ENCODE data around the gene TNIK.

TNIK gene

GRCh38 chr3:171312741-171313140, 147.5 kb downstream of the TNIK start:
- H3K27me3 ChIP-seq (ENCODE audit: insufficient read depth, poor library complexity, severe bottlenecking) = no peaks in the 10 kb centered on the region
- H3K9me3 ChIP-seq (ENCODE audit: severe bottlenecking) = no peaks in the 10 kb centered on the region
- no peak overlapping the region for H3K27ac ChIP-seq (ENCODE audit: poor library complexity, severe bottlenecking)
- H3K36me3 ChIP-seq (ENCODE audit: low read depth) = no peaks in the 10 kb centered on the region
- no peak for ATAC-seq (ENCODE audit: low read depth)
- H3K4me3 ChIP-seq (ENCODE audit: severe bottlenecking) = no peak overlapping the region
- H3K4me1 ChIP-seq (ENCODE audit: insufficient read depth, poor library complexity, severe bottlenecking) = peaks cover 14% of the 10 kb centered on the region
- no peak for DNase-seq (ENCODE audit: low spot score)
- TF ChIP-seq CTCF (IDR thresholded peaks at IDR 0.05; ENCODE audit: poor library complexity, severe bottlenecking) = no peak

GRCh38 chr3:171311784-171312183, 148.4 kb downstream of the TNIK start:
- Histone ChIP-seq H3K36me3 (ENCODE audit: low read depth) (no peaks in the 10 kb centered on the region), H3K27ac (ENCODE audit: poor library complexity, severe bottlenecking) (no peak overlapping the region), H3K9me3 (ENCODE audit: severe bottlenecking) (no peaks in the 10 kb centered on the region), H3K4me1 (ENCODE audit: insufficient read depth, poor library complexity, severe bottlenecking) (peaks cover 14% of the 10 kb centered on the region), H3K27me3 (ENCODE audit: insufficient read depth, poor library complexity, severe bottlenecking) (no peaks in the 10 kb centered on the region), H3K4me3 (ENCODE audit: severe bottlenecking) (no peak overlapping the region)
- ATAC-seq (ENCODE audit: low read depth) = no peak
- DNase-seq (ENCODE audit: low spot score) = no peak
- no peak for TF ChIP-seq CTCF (IDR thresholded peaks at IDR 0.05; ENCODE audit: poor library complexity, severe bottlenecking)

- Histone ChIP-seq H3K9me3 (ENCODE audit: severe bottlenecking) (no peaks in the 10 kb centered on the region), H3K4me1 (ENCODE audit: insufficient read depth, poor library complexity, severe bottlenecking) (peaks cover 14% of the 10 kb centered on the region), H3K4me3 (ENCODE audit: severe bottlenecking) (no peak overlapping the region), H3K27ac (ENCODE audit: poor library complexity, severe bottlenecking) (peak overlapping the region; percentile 36), H3K36me3 (ENCODE audit: low read depth) (no peaks in the 10 kb centered on the region), H3K27me3 (ENCODE audit: insufficient read depth, poor library complexity, severe bottlenecking) (no peaks in the 10 kb centered on the region)
- peak; percentile 100 for ATAC-seq (ENCODE audit: low read depth)
- no peak for DNase-seq (ENCODE audit: low spot score)
- no peak for TF ChIP-seq CTCF (IDR thresholded peaks at IDR 0.05; ENCODE audit: poor library complexity, severe bottlenecking)
Measured at GRCh38 chr3:171309906-171310359, 150.3 kb downstream of the TNIK start.

- ATAC-seq (ENCODE audit: low read depth) (no peak), DNase-seq (ENCODE audit: low spot score) (no peak)
- H3K4me1 ChIP-seq (ENCODE audit: insufficient read depth, poor library complexity, severe bottlenecking) = peaks cover 14% of the 10 kb centered on the region
- H3K27me3 ChIP-seq (ENCODE audit: insufficient read depth, poor library complexity, severe bottlenecking) = no peaks in the 10 kb centered on the region
- no peak overlapping the region for H3K4me3 ChIP-seq (ENCODE audit: severe bottlenecking)
- no peaks in the 10 kb centered on the region for H3K36me3 ChIP-seq (ENCODE audit: low read depth)
- H3K9me3 ChIP-seq (ENCODE audit: severe bottlenecking) = no peaks in the 10 kb centered on the region
- no peak for TF ChIP-seq CTCF (IDR thresholded peaks at IDR 0.05; ENCODE audit: poor library complexity, severe bottlenecking)
- H3K27ac ChIP-seq (ENCODE audit: poor library complexity, severe bottlenecking) = no peak overlapping the region
Measured at GRCh38 chr3:171307988-171308387, 152.2 kb downstream of the TNIK start.

GRCh38 chr3:171307046-171307585, 153.1 kb downstream of the TNIK start:
- DNase-seq (ENCODE audit: low spot score) (no peak), ATAC-seq (ENCODE audit: low read depth) (no peak)
- Histone ChIP-seq H3K4me3 (ENCODE audit: severe bottlenecking) (no peak overlapping the region), H3K4me1 (ENCODE audit: insufficient read depth, poor library complexity, severe bottlenecking) (peaks cover 14% of the 10 kb centered on the region), H3K36me3 (ENCODE audit: low read depth) (no peaks in the 10 kb centered on the region), H3K27me3 (ENCODE audit: insufficient read depth, poor library complexity, severe bottlenecking) (no peaks in the 10 kb centered on the region), H3K9me3 (ENCODE audit: severe bottlenecking) (no peaks in the 10 kb centered on the region), H3K27ac (ENCODE audit: poor library complexity, severe bottlenecking) (no peak overlapping the region)
- no peak for TF ChIP-seq CTCF (IDR thresholded peaks at IDR 0.05; ENCODE audit: poor library complexity, severe bottlenecking)

All from RWPE2 (cell line).